NCI-H82 (cell line): ENCODE data around the gene EXOSC6.
"Not testable (repeated sequence)": the region's sequence is repeated elsewhere in the genome, so short reads cannot be mapped to it uniquely, and the experiment has no call there.

ENCODE experiments used
- DNase-seq: peaks from one replicate; lab custom pipeline; 2025; lab: John Stamatoyannopoulos, UW

EXOSC6 gene

DNA sequence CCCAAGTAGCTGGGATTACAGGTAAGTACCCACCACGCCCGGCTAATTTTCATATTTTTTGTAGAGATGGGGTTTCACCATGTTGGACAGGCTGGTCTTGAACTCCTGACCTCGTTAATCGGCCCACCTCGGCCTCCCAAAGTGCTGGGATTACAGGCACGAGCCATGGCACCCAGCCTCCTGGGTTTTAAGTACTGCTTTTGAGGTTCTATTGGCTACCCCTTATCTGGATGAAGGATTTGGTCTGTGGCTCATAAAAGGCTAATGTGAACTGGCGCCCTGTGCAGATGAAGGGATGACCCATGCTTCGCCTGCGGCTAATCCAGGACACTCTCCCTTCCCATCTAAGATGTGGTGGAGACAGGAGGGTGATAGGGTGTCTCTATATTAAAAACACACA lies 52.6 kb downstream of the EXOSC6 start:
- not testable (repeated sequence) for DNase-seq

- DNase-seq = not testable (repeated sequence)
Observed at GRCh38 chr16:70198666-70199065, 53.1 kb downstream of the EXOSC6 start.

DNA sequence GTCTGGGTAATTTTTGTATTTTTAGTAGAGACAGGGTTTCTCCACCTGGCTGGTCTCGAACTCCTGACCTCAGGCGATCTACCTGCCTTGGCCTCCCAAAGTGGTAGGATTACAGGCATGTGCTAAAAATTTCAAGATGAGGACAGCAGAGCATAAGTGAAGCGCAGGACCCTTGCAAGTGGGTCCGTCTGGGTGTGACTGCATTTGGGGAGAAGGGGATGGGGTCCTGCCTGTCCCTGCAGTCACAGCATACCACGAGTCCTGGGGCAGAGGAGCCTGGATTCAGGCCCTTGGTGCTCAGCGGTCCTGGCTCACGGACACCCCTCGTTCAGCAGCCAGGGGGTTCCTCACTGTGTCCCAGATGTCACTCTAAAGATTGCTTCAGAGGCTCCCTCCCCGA lies 53.5 kb downstream of the EXOSC6 start:
- not testable (repeated sequence) for DNase-seq

- not testable (repeated sequence) for DNase-seq
Observed at GRCh38 chr16:70197611-70198010, 54.1 kb downstream of the EXOSC6 start.
